Measurements from ENCODE around the gene PRORP. TPM values are rescaled to one million over a fixed set of nuclear protein-coding genes. Genes with fewer than 3 reads are reported as not detected.
"Not testable (repeated sequence)": the region's sequence is repeated elsewhere in the genome, so short reads cannot be mapped to it uniquely, and the experiment has no call there.

The PRORP gene
- polyA plus RNA-seq (2014; cell fraction: cytosol; rRNA removed), result 37.1 and 40.1 TPM in 2 replicates
- 24.7 and 25.4 TPM in 2 replicates for polyA plus RNA-seq (2014; cell fraction: nucleus; rRNA removed)

DNA sequence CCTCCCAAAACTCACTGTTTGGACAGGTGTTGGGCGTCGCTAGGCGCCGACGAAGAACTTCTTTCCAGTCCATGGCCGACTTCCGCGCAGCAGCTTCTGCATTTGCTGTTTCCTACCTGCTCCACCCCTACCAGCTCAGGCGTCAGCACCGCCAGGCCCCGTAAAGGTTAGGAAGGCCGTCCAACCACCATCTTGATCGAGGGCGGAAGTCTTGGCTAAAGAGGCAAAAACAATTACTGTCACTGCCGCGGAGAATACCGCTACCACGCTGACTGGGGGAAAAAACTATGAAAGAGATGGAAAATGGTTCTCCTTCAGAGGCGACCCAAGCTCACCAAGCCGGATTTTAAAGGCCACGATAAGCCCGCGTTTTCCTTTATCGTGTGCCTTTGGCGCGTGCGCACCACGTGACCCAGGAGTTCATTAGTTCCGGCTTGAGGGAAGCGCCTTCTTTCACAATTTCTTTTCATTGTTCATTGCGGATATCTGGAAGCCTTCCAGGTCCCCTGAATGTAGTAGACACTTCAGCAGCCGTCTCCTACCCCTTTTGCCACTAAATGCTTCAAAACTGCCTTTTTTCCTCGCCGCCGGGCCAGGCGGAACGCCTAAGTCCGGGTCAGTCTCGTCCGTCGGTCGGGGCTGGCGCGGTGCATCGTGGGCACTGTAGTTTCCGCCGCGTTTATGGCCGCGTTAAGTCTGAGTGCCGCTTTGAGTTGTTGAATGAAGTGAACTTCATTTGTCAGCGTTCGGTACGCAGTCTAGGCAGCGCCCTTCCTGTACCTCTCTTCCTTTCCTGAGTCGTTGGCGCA lies at the start of gene PRORP, which contains the start of gene PPP2R3C:
Gene PRORP (plus strand): TSS at position 666 of the 809 bp plus-strand sequence. CDS start 694 bp downstream, outside the sequence.
Gene PPP2R3C (minus strand): TSS at position 104 of the 809 bp plus-strand sequence. CDS start 31 bp downstream, at position 73.
- peak; percentile 90 for DNase-seq (ENCODE audit: low spot score)

DNA sequence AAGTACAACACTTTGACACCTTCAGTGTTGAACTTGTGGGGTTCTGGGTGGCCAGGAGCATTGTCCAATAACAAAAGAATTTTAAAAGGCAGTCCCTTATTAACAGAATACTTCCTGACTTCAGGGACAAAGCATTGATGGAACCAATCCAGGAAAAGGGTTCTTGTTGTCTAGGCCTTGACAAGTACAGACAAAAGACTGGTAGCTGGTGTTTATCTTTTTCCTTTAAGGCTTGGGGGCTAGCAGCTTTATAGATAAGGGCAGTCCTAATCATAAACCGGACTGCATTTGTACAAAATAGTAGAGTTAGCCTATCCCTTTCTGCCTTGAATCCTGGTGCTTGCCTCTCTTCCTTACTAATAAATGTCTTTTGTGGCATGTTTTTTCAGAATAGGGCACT lies 48.9 kb upstream of the PRORP start:
- no peak for DNase-seq (ENCODE audit: low spot score)

DNA sequence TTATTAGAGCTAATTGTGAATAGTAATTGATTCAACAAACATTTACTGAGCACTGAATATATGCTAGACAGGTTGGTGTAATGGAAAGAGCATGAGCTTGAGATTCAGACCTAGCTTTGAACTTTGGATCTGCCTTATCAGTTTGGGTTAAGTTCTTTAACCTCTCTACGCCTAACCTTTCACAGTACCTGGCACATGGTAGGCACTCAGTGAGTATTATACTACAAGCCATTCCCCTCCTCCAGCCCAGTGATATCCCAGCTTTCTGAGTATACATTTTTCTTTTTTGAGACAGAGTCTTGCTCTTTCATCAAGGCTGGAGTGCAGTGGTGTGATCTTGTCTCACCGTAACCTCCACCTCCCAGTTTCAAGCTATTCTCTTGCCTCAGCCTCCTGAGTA lies 44.3 kb upstream of the PRORP start:
- DNase-seq (ENCODE audit: low spot score), result no peak

DNA sequence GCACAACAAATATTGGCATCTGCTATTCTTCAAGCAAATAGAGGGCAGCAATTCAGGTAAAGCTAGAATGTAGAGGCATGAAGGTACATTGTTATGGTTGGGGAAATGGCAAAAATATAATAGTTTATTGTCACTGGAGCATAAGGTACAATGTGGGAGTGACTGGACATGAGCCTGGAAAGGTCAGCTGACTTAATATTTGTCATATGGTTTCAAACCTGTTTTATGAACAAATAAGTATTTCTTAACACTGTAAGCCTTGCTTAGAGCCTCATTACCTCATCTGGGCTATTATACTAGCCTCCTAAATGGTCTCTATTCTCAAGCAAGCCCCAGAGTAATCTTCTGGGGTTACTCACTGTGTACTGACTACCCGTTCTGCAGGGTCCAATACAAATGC lies 42.6 kb upstream of the PRORP start:
- DNase-seq (ENCODE audit: low spot score), result no peak

DNA sequence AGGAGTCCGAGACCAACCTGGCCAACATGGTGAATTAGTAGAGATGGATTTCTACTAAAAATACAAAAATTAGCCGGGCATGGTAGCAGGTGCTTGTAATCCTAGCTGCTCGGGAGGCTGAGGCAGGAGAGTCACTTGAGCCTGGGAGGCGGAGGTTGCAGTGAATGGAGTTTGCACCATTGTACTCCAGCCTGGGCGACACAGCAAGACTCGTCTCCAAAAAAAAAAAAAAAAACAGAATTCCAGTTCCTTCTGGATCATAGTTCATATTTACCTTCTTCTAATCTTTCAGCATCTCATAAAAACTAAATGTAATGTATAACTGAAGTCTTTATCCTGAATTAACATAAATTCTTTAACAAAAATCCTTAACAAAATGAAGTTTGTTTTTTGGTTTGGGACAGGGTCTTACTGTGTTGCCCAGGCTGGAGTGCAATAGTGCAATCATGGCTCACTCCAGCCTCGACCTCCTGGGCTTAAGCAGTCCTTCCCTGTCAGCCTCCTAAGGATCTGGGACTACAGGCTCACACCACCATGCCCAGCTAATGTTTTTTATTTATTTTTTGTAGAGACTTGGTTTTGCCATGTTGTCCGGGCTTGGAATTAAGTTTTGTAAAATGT lies 38.7 kb upstream of the PRORP start:
- DNase-seq (ENCODE audit: low spot score), result no peak

DNA sequence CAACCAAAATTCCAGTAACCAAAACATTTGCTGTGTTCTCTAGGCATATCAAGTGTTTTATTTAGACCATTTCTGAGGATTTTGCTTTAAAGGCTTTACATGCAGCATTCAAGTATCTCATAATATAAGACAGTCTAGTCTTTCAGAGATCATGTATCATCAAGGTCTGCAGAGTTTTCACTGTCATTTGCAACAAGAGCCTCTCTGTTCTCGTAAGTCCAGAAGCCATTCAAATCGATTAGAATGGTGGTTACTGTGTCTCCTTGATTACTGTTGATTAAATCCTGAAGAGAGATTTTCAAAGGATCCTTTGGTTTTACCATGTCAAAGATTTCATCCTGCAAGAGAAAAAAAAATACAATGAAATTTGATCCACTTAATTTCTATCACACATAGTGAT lies 36.9 kb upstream of the PRORP start:
- no peak for DNase-seq (ENCODE audit: low spot score)

DNA sequence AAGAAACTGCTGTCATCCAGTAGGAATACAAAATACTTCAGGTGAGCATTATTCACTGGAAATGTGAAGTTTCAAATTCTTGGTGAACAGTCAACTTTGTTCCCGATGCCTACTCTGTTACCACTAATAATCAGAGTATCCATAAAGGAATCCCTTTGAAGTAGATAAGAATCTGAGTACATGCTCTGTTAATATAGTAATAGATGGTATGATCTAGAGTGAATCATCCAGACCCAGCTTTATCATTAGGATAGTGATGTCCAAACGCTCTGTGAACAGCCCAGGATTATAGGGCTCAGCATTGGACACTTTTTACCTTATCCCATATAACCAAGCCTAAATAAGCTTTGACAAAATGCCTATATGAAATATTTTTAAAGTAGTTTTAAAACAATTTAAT lies 33.8 kb upstream of the PRORP start:
- no peak for DNase-seq (ENCODE audit: low spot score)

DNA sequence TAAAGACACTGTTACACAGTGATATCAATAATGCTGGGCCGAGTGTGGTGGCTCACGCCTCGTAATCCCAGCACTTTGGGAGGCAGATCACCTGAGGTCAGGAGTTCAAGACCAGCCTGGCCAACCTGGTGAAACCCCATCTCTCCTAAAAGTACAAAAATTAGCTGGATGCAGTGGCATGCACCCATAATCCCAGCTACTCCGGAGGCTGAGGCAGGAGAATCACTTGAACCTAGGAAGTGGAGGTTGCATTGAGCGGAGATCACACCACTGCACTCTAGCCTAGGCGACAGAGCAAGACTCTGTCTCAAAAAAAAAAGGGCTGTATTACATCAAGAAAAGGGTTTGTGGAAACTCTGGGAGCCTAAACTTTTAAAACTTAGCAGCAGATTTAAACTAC lies 27.7 kb upstream of the PRORP start:
- DNase-seq (ENCODE audit: low spot score), result not testable (repeated sequence)

DNA sequence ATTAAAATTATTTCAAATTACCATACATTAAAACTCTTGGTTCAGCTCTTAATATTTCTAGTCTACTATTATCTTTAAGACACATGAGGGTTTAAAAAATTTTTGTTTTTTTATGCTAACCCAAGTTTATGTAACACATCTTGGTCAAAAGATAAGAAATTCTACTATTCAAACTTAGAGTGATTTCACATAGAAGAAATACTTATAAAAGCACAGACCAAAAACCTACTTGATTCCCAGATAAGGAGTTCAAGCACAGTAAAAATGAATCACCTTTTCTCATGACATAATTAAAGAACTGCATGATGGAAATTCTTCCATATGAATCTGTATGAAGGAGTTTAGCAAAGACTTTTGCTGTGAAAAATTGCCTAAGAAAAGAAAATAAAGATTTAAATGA lies 14.5 kb upstream of the PRORP start:
- no peak for DNase-seq (ENCODE audit: low spot score)

DNA sequence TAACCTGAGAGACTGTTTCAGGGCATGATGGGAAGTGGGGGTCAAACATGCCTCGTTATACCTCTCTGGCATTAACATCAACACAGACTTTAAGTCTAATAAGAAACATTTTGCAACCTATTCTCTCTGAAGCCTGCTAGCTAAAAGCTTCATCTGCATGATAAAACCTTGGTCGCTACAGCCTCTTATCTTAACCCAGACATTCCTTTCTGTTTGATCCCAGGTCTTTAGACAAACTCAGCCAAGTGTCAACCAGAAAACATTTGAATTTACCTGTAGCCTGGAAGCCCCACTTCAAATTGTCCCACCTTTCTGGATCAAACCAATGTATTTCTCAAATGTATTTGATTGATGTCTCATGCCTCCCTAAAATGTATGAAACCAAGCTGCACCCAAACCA lies 9.7 kb upstream of the PRORP start:
- no peak for DNase-seq (ENCODE audit: low spot score)

DNA sequence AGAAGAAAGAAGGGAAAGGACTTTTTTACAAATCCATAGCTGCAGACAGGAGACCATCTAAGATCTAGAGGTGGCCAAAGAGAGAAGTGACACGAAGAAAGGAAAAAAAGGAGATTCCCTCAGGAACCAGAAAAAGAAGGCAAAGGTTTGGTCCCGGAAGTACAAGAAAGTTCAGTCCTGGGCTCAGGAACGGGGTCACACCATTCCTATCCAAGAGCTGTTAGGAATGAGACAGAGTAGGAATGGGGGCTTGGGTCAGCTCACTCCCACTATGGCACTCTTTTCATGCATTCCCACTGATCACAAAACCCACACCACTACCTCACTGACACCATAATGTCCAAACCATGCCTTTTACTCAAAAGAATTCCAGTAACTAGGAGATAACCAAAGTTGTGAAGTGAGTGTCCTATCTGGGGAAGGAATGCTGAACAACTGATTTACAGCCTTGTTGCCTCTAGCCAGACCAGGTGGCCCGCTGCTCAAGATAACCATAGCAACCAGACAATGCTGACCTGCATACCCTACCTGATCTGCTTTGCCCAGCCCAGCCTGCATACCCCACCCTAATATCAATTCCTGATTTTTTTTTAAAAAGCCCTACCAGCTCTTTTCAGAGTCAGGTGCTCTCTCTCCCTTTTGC lies 8.9 kb upstream of the PRORP start:
- no peak for DNase-seq (ENCODE audit: low spot score)

DNA sequence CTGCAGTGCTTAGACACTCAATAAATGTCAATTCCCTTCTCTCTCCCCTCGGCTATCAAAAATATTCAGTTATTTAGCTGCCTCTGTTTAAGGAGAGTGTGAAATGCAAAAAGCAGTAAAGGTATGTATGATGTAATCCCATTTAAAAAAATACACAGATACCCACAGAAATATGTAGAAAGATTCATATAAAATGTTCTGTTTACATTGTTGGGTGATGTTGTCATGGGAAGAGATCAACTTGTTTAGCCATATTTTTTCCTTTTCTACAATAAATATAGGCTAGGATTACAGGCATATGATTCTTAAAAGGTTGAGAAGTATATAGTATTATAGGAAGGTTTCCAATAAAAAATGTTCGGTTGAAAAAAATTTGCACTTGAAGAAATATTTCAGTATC lies 8.3 kb upstream of the PRORP start:
- no peak for DNase-seq (ENCODE audit: low spot score)

DNA sequence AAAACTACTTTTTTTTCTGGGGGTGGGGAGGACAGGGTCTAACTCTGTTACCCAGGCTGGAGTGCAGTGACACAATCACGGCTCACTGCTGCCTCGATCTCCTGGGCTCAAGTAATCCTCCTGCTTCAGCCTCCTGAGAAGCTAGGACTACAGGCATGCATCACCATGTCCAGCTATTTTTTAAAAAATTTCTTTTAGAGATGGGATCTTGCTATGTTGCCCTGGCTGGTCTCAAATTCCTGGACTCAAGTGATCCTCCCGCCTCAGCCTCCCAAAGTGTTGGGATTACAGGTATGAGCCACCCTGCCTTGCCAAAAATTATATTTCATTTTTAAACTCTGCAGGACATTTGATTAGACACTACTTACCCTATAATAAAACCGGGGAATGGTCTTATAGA lies 6.1 kb upstream of the PRORP start:
- no peak for DNase-seq (ENCODE audit: low spot score)

DNA sequence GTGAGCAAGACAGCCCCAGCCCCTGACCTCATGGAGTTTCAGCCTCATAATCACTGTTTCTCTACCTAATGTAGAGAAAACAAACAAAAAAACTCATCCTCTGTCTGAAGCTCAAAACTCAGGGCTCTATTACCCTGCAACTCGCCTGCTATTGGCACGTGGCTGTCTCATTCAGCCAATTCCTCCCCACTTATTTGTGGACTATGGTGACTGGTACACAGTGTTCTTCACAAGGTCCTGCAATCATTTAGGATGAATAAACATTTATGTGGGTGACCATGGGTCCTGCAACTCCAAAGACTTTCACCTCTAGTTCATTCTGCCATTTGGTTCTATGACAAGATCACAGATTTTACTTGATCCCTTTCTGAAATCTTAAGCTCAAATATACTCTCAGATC lies 5.2 kb upstream of the PRORP start:
- no peak for DNase-seq (ENCODE audit: low spot score)

DNA sequence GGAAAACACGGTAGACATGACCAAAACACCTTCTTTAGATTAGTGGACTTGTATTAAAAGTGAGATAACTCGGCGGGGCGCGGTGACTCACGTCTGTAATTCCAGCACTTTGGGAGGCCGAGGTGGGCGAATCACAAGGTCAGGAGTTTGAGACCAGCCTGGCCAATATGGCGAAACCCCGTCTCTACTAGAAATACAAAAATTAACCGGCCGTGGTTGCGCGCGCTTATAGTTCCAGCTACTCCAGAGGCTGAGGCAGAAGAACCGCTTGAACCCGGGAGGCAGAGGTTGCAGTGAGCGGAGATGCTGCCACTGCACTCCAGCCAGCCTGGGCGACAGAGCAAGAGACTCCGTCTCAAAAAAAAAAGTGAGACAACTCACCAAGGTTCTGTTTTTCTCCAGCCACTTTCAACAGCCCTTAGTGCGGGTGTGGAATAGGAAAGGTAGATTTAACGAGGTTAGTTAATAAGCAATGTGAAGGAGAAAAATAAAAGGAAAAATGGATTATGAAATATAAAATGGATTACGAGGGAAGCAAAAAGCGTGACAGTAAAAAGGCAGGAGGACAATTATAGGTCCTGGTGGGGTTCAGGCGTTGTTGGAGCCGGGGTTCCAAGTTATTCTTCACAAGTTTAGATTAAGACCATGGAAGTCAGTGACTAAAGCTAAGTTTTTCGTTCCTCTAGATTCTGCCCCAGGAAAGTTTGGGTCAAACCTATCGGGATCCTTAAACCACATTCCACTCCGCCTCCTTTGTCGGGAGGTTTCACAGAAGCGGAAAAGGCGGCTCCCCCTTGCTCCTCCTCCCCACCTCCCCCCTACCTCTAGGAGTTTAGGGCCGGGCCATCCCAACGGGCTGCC lies 1.1 kb upstream of the PRORP start:
- no peak for DNase-seq (ENCODE audit: low spot score)

DNA sequence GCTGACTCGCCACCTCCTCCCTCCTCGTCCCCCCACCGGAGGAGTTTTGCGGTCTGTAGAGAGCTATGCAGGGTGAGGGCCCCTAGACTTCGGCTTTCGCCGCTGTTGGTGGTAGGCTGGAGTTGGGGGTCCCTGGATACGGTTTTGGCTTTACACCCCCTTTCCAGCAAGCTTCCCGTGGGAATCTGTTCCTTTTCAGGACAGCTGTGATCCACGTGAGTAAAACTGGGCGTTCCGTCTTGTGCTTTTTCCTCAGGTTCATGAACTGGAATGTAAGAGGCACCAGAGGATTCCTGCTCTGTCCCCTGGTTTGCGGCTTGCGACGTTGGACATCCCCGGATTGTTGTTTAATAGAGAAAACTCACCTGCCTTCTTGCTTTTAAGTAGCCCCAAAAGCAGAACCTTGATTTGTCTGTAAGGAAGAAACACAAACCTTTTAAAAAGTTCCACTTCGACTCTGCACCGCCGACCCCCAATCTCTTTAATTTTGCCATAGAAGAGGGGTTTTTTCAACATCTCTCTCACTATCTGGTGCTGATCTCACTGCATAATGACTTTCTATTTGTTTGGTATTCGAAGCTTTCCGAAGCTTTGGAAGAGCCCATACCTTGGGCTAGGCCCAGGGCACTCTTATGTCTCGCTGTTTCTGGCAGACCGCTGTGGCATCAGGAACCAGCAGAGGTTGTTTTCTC lies 490 bp downstream of the PRORP start:
- DNase-seq (ENCODE audit: low spot score), result no peak

DNA sequence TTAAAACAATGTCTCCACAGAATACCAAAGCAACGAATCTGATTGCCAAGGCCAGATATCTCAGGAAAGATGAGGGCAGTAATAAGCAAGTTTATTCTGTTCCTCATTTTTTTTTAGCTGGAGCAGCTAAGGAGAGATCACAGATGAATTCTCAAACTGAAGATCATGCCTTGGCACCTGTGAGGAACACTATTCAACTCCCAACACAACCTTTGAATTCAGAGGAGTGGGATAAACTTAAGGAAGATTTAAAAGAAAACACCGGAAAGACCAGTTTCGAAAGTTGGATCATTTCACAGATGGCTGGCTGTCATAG lies 994 bp downstream of the PRORP start:
- DNase-seq (ENCODE audit: low spot score), result no peak

DNA sequence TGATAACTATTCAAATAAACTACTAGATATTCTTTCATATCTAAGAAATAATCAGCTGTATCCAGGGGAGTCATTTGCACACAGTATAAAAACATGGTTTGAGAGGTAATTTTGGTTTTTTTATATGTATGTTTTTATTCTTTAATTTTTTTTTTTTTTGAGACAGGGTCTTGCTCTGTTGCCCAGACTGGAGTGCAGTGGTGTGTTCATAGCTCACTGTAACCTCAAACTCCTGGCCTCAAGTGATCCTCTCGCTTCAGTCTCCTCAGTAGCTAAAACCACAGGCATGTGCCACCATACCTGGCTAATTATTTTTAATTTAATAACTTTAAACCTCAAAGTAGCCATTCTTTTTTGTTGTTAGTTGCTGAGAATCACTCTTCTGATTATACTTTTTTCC lies 1.8 kb downstream of the PRORP start:
- no peak for DNase-seq (ENCODE audit: low spot score)

DNA sequence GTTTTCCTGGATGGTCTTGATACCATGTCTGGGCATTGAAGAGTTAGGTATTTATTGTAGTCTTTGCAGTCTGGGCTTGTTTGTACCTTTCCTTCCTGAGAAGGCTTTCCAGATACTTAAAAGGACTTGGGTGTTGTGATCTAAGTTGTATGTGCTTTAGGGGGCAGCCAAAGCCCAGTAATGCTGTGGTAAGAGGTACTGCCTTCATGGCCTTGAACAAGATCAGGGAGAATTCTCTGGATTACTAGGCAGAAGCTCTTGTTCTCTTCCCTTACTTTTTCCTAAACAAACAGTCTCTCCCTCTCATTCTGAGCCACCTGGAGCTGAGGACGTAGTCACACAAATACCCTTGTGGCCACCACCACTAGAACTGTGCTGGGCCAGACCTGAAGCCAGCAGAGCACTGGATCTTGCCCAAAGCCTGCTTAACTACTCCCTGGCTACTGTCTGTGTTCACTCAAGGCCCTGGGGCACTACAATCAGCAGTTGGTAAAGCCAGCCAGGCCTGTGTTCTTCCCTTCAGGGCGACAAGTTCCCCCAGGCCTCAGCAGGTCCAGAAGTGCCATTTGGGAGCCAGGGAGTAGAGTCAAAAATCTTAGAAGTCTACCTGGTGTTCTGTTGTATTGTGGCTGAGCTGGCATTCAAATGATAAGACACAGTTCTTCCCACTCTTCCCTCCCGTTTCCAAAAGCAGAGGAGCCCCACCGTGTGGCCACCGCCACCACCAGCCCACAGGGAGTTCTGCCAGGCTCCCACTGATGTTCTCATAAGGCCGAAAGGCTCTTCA lies 11.4 kb downstream of the PRORP start:
- no peak for DNase-seq (ENCODE audit: low spot score)

Data from SK-N-DZ (cell line).